Measurements from ENCODE around the gene NTN1. TPM values are rescaled to one million over a fixed set of nuclear protein-coding genes. Genes with fewer than 3 reads are reported as not detected.
"Not testable (repeated sequence)": the region's sequence is repeated elsewhere in the genome, so short reads cannot be mapped to it uniquely, and the experiment has no call there.

NTN1 gene
- total RNA-seq, 2 donors from 2014 or later: 68.8 to 79.0 TPM

DNA sequence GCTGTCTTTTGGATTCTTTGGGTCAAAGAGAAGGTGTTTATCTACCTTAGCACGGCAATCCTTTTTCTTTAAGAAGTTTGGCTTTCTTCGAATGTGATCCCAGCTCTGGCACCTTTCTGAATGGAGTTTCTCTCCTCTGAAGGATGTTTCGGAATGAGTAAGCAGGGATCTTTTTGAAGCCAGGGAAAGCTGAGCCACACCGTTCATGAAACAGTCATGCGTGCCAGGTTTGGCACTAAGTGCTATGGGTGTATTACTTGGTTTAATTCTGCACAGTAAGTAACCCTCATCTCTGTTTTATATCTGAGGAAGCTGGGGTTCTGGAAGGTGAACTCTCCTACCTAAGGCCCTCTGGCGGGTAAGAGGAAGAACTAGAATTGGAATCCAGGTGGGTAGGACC, 234.5 kb downstream of the NTN1 start:
- no peaks in the 10 kb centered on the region for H3K4me1 ChIP-seq (ENCODE audit: control insufficient read depth in 1 of 2, low read depth in 2 of 2)
- H3K4me3 ChIP-seq: no peak overlapping the region
- H3K9me3 ChIP-seq: no peaks in the 10 kb centered on the region
- TF ChIP-seq, protein P1, sequence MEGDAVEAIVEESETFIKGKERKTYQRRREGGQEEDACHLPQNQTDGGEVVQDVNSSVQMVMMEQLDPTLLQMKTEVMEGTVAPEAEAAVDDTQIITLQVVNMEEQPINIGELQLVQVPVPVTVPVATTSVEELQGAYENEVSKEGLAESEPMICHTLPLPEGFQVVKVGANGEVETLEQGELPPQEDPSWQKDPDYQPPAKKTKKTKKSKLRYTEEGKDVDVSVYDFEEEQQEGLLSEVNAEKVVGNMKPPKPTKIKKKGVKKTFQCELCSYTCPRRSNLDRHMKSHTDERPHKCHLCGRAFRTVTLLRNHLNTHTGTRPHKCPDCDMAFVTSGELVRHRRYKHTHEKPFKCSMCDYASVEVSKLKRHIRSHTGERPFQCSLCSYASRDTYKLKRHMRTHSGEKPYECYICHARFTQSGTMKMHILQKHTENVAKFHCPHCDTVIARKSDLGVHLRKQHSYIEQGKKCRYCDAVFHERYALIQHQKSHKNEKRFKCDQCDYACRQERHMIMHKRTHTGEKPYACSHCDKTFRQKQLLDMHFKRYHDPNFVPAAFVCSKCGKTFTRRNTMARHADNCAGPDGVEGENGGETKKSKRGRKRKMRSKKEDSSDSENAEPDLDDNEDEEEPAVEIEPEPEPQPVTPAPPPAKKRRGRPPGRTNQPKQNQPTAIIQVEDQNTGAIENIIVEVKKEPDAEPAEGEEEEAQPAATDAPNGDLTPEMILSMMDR (IDR thresholded peaks at IDR 0.05): no peak
- ATAC-seq (ENCODE audit: insufficient number of reproducible peaks, low FRiP score, low read depth): no peak
- H3K27me3 ChIP-seq (replicated peaks; ENCODE audit: insufficient read depth): no peaks in the 10 kb centered on the region
- no peak for DNase-seq (ENCODE audit: low spot score)
- H3K27ac ChIP-seq: no peak overlapping the region
- H3K36me3 ChIP-seq: no peaks in the 10 kb centered on the region

DNA sequence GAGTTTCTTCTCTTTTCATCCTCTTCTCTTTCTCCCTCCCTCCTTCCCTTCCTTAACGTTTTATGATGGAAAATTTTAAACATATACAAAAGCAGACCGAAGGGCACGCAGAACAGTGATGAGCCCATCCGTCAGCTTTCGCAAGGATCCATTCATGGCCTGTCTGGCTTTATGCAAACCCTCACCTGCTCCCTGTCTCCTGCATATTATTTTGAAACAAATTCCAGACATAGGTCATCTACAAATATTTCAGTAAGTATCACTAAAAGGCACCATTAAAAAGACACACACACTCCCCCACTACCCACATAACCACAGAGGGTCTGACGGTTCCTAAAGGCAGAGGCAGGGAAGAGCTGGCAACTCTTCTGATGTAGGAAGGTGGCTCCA, 235.0 kb downstream of the NTN1 start:
- Histone ChIP-seq H3K4me1 (ENCODE audit: control insufficient read depth in 1 of 2, low read depth in 2 of 2) (no peaks in the 10 kb centered on the region), H3K4me3 (no peak overlapping the region), H3K9me3 (no peaks in the 10 kb centered on the region), H3K27ac (no peak overlapping the region), H3K27me3 (replicated peaks; ENCODE audit: insufficient read depth) (no peaks in the 10 kb centered on the region), H3K36me3 (no peaks in the 10 kb centered on the region)
- TF ChIP-seq, protein P1 (IDR thresholded peaks at IDR 0.05): no peak
- DNase-seq (ENCODE audit: low spot score): no peak
- no peak for ATAC-seq (ENCODE audit: insufficient number of reproducible peaks, low FRiP score, low read depth)

DNA sequence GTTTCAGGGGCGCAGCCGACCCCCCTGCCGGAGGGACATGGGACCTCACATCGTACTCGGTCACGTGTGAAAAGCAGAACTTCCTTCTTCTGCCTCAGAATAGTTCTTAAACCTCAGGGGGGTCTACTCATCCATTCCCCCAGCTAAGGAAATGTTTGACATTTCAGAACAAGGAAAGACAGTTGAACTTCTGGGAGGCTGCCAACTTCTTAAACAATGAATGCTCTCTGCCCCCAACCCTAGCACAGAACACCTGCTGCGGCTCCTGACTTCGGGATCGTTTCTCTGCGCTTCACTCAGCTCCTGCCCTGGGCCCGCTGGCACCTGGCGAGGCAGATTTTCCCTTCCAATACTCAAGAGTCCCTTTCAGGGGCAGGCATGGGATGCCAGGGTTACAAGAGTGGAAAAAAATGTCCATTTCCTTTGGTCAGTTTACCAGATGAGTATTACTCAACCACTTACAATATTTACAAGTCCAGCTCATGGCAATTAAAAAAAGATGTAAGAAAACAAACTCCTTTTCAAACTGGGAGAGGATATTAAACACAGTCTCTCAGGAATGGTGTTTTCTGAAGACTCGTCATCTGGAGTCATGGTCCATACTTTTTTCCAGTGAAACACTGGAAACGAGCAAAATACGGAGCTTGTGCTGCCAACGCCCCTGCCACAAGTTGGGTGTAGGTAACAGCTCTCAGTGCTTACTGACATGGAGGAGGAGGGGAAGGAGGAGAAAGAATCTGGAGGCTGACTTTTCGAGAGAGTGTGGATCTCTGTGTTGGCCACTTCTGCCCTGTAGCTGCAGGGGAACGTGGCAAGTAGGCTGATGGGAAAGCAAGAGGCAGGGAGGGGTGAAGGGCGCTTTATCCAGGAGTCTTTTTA, 235.7 kb downstream of the NTN1 start:
- Histone ChIP-seq H3K9me3 (no peaks in the 10 kb centered on the region), H3K27me3 (replicated peaks; ENCODE audit: insufficient read depth) (no peaks in the 10 kb centered on the region), H3K27ac (no peak overlapping the region), H3K36me3 (no peaks in the 10 kb centered on the region), H3K4me1 (ENCODE audit: control insufficient read depth in 1 of 2, low read depth in 2 of 2) (no peaks in the 10 kb centered on the region), H3K4me3 (no peak overlapping the region)
- TF ChIP-seq, protein P1 (IDR thresholded peaks at IDR 0.05): no peak
- ATAC-seq (ENCODE audit: insufficient number of reproducible peaks, low FRiP score, low read depth): no peak
- DNase-seq (ENCODE audit: low spot score): no peak

DNA sequence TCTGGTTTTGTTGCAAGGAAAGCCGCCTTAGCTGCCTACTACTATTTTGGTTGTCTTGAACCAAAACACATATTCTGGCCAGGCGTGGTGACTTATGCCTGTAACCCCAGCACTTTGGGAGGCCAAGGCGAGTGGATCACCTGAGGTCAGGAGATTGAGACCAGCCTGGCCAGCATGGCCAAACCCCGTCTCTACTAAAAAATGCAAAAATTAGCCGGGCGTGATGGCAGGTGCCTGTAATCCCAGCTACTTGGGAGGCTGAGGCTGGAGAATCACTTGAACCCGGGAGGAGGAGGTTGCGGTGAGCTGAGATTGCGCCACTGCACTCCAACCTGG, 236.3 kb downstream of the NTN1 start:
- not testable (repeated sequence) for DNase-seq (ENCODE audit: low spot score); H3K4me1 ChIP-seq (ENCODE audit: control insufficient read depth in 1 of 2, low read depth in 2 of 2); H3K27ac ChIP-seq; ATAC-seq (ENCODE audit: insufficient number of reproducible peaks, low FRiP score, low read depth); H3K9me3 ChIP-seq; H3K4me3 ChIP-seq; H3K36me3 ChIP-seq; H3K27me3 ChIP-seq (replicated peaks; ENCODE audit: insufficient read depth)

DNA sequence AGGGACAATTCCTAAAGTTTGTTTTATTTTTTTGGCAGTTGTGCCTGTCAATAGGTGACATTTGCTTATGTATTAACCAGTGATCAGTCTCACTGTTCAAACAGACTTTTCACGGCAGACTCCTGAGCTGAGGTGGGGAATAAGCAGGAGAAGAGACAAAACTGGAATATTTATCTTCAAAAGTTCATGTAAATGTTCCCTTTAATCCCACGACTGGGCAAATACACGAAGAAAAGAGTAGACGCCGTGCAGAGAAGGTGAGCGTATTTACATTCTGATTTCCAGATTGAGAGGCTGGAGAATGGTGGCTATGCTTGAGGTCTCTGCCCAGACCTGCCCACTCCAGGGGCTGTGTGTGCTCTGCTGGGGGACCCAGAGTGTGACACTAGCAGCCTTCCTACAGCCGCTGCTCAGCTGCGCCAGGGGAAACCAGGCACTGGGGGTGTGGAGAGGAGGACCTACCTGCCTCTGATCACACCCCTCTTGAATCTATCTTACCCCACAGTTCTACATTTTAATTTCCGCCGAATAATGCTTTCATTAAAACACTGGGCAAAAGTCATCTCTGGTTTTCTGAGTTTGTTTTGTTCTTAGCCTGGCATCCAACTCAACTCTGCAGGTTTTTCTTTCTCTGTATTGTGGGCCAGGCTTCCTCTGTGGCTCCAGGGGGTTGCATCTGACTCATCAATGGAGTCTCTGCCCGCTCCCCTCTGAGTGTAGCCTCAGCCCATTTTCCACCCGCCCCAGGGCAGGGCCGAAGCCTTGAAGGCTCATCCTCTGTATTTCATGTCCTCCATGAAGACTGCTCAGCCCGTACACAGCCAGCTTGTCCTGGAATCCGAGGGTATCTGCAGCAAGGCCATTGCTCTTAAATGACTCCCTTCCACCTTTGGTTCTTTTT, 237.1 kb downstream of the NTN1 start:
- Histone ChIP-seq H3K27ac (no peak overlapping the region), H3K4me1 (ENCODE audit: control insufficient read depth in 1 of 2, low read depth in 2 of 2) (no peaks in the 10 kb centered on the region)

More for the DNA sequence above, 237.1 kb downstream of the NTN1 start:
- H3K4me3 ChIP-seq: no peak overlapping the region
- H3K27me3 ChIP-seq (replicated peaks; ENCODE audit: insufficient read depth): no peaks in the 10 kb centered on the region
- DNase-seq (ENCODE audit: low spot score) (no peak), ATAC-seq (ENCODE audit: insufficient number of reproducible peaks, low FRiP score, low read depth) (no peak)
- H3K9me3 ChIP-seq: no peaks in the 10 kb centered on the region
- TF ChIP-seq, protein P1 (IDR thresholded peaks at IDR 0.05): no peak
- H3K36me3 ChIP-seq: no peaks in the 10 kb centered on the region
